ENCODE measurements around the gene TCEA2.
A peak's percentile ranks its signal among the peaks of the same experiment; 100 is the strongest.

TCEA2 gene

GRCh38 chr20:64092258-64093012 lies 29.4 kb downstream of the TCEA2 start:
- peaks cover 10% of the 10 kb centered on the region for H3K27me3 Mint-ChIP-seq (ENCODE audit: low read depth)
- no peak overlapping the region for H3K4me3 Mint-ChIP-seq
- H3K36me3 Mint-ChIP-seq (ENCODE audit: low read depth) = no peaks in the 10 kb centered on the region
- H3K4me1 Mint-ChIP-seq (ENCODE audit: low read depth) = peaks cover 1% of the 10 kb centered on the region
- no peak overlapping the region for H3K27ac Mint-ChIP-seq
- H3K9me3 Mint-ChIP-seq = peaks cover 5% of the 10 kb centered on the region

GRCh38 chr20:64093013-64093503 lies 30.1 kb downstream of the TCEA2 start:
- Mint-ChIP-seq H3K4me3 (no peak overlapping the region), H3K9me3 (peaks cover 5% of the 10 kb centered on the region), H3K27ac (no peak overlapping the region), H3K27me3 (ENCODE audit: low read depth) (peaks cover 10% of the 10 kb centered on the region), H3K36me3 (ENCODE audit: low read depth) (no peaks in the 10 kb centered on the region), H3K4me1 (ENCODE audit: low read depth) (peaks cover 1% of the 10 kb centered on the region)

GRCh38 chr20:64095455-64095854 lies 32.5 kb downstream of the TCEA2 start:
- Mint-ChIP-seq H3K36me3 (ENCODE audit: low read depth) (no peaks in the 10 kb centered on the region), H3K27me3 (ENCODE audit: low read depth) (no peaks in the 10 kb centered on the region), H3K9me3 (peaks cover 5% of the 10 kb centered on the region), H3K27ac (no peak overlapping the region), H3K4me1 (ENCODE audit: low read depth) (peaks cover 1% of the 10 kb centered on the region), H3K4me3 (no peak overlapping the region)

- Mint-ChIP-seq H3K9me3 (peaks cover 5% of the 10 kb centered on the region), H3K27ac (no peak overlapping the region), H3K4me3 (no peak overlapping the region), H3K27me3 (ENCODE audit: low read depth) (peaks cover 3% of the 10 kb centered on the region), H3K36me3 (ENCODE audit: low read depth) (no peaks in the 10 kb centered on the region), H3K4me1 (ENCODE audit: low read depth) (peaks cover 1% of the 10 kb centered on the region)
These were observed 32.9 kb downstream of the TCEA2 start for GRCh38 chr20:64095927-64096326.

- Mint-ChIP-seq H3K4me3 (no peak overlapping the region), H3K36me3 (ENCODE audit: low read depth) (no peaks in the 10 kb centered on the region), H3K4me1 (ENCODE audit: low read depth) (peaks cover 4% of the 10 kb centered on the region), H3K9me3 (peaks cover 5% of the 10 kb centered on the region), H3K27me3 (ENCODE audit: low read depth) (peaks cover 9% of the 10 kb centered on the region), H3K27ac (no peak overlapping the region)
These were observed 33.5 kb downstream of the TCEA2 start for GRCh38 chr20:64096535-64096934.

GRCh38 chr20:64098471-64099013 lies 35.5 kb downstream of the TCEA2 start:
- no peak overlapping the region for H3K4me3 Mint-ChIP-seq
- peaks cover 21% of the 10 kb centered on the region for H3K27me3 Mint-ChIP-seq (ENCODE audit: low read depth)
- no peak overlapping the region for H3K27ac Mint-ChIP-seq
- H3K36me3 Mint-ChIP-seq (ENCODE audit: low read depth) = no peaks in the 10 kb centered on the region
- H3K4me1 Mint-ChIP-seq (ENCODE audit: low read depth) = peaks cover 4% of the 10 kb centered on the region
- H3K9me3 Mint-ChIP-seq = peaks cover 5% of the 10 kb centered on the region

- H3K4me3 Mint-ChIP-seq = no peak overlapping the region
- H3K9me3 Mint-ChIP-seq = peaks cover 5% of the 10 kb centered on the region
- peaks cover 4% of the 10 kb centered on the region for H3K4me1 Mint-ChIP-seq (ENCODE audit: low read depth)
- no peak overlapping the region for H3K27ac Mint-ChIP-seq
- H3K36me3 Mint-ChIP-seq (ENCODE audit: low read depth) = no peaks in the 10 kb centered on the region
- H3K27me3 Mint-ChIP-seq (ENCODE audit: low read depth) = peaks cover 25% of the 10 kb centered on the region
These were observed 36.2 kb downstream of the TCEA2 start for GRCh38 chr20:64099086-64099786.

GRCh38 chr20:64099880-64100565 lies 37.0 kb downstream of the TCEA2 start:
- H3K36me3 Mint-ChIP-seq (ENCODE audit: low read depth) = no peaks in the 10 kb centered on the region
- H3K4me3 Mint-ChIP-seq = no peak overlapping the region
- peaks cover 5% of the 10 kb centered on the region for H3K9me3 Mint-ChIP-seq
- H3K27ac Mint-ChIP-seq = no peak overlapping the region
- H3K4me1 Mint-ChIP-seq (ENCODE audit: low read depth) = peaks cover 4% of the 10 kb centered on the region
- H3K27me3 Mint-ChIP-seq (ENCODE audit: low read depth) = peaks cover 25% of the 10 kb centered on the region

- peaks cover 25% of the 10 kb centered on the region for H3K27me3 Mint-ChIP-seq (ENCODE audit: low read depth)
- peaks cover 5% of the 10 kb centered on the region for H3K9me3 Mint-ChIP-seq
- peaks cover 4% of the 10 kb centered on the region for H3K4me1 Mint-ChIP-seq (ENCODE audit: low read depth)
- no peaks in the 10 kb centered on the region for H3K36me3 Mint-ChIP-seq (ENCODE audit: low read depth)
- no peak overlapping the region for H3K4me3 Mint-ChIP-seq
- no peak overlapping the region for H3K27ac Mint-ChIP-seq
These were observed 37.5 kb downstream of the TCEA2 start for GRCh38 chr20:64100566-64100888.

- Mint-ChIP-seq H3K27me3 (ENCODE audit: low read depth) (peaks cover 25% of the 10 kb centered on the region), H3K9me3 (peaks cover 5% of the 10 kb centered on the region), H3K36me3 (ENCODE audit: low read depth) (no peaks in the 10 kb centered on the region), H3K27ac (no peak overlapping the region), H3K4me1 (ENCODE audit: low read depth) (peaks cover 4% of the 10 kb centered on the region), H3K4me3 (peak overlapping the region; percentile 48)
These were observed 38.1 kb downstream of the TCEA2 start for GRCh38 chr20:64100946-64101688.

GRCh38 chr20:64101731-64102621 lies 39.0 kb downstream of the TCEA2 start:
- peak overlapping the region; percentile 48 for H3K4me3 Mint-ChIP-seq
- no peak overlapping the region for H3K27ac Mint-ChIP-seq

GRCh38 chr20:64102647-64103354 lies 39.8 kb downstream of the TCEA2 start:
- no peak overlapping the region for H3K27ac Mint-ChIP-seq
- H3K4me1 Mint-ChIP-seq (ENCODE audit: low read depth) = peaks cover 4% of the 10 kb centered on the region
- no peak overlapping the region for H3K4me3 Mint-ChIP-seq
- H3K27me3 Mint-ChIP-seq (ENCODE audit: low read depth) = peaks cover 25% of the 10 kb centered on the region
- no peaks in the 10 kb centered on the region for H3K9me3 Mint-ChIP-seq
- H3K36me3 Mint-ChIP-seq (ENCODE audit: low read depth) = no peaks in the 10 kb centered on the region

More at GRCh38 chr20:64101731-64102621, 39.0 kb downstream of the TCEA2 start:
- Mint-ChIP-seq H3K4me1 (ENCODE audit: low read depth) (peaks cover 4% of the 10 kb centered on the region), H3K9me3 (peaks cover under 1% of the 10 kb centered on the region), H3K27me3 (ENCODE audit: low read depth) (peaks cover 25% of the 10 kb centered on the region), H3K36me3 (ENCODE audit: low read depth) (no peaks in the 10 kb centered on the region)
